ENCODE data around the gene ZNF469. TPM values are rescaled to one million over a fixed set of nuclear protein-coding genes. Genes with fewer than 3 reads are reported as not detected.

ZNF469 gene
- total RNA-seq, 1 experiment from 2014 or later = 0.09 TPM

DNA sequence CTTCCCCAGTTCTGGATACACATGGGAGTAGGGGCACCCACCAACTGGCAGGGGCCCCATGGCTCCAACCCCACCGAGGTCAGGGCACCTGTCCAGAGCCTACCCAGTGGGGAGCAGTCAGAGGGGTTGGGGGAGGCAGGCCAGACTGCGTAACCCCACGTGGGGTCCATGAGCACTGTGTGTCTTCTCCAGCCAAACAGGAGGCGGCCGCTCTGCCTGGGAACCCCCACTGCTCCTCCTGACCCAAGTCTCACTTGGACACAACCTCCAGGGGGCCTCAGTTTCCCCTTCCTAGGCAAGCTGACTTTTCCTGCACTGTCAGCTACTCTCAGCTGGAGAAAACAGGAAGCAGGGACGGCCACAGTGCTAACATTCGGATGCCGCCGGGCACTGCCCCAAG is 7.5 kb downstream of the ZNF469 start:
- TF ChIP-seq CTCF (conservative IDR thresholded peaks at IDR 0.05; ENCODE audit: low read depth, low read length) = no peak
- TF ChIP-seq EZH2 (IDR thresholded peaks at IDR 0.05; ENCODE audit: borderline replicate concordance, low read depth, low read length, poor library complexity, severe bottlenecking) = no peak
- CTCF ChIA-PET = no interaction called here
- H3K36me3 ChIP-seq (ENCODE audit: insufficient read depth, low read length, poor library complexity, severe bottlenecking) = no peaks in the 10 kb centered on the region

DNA sequence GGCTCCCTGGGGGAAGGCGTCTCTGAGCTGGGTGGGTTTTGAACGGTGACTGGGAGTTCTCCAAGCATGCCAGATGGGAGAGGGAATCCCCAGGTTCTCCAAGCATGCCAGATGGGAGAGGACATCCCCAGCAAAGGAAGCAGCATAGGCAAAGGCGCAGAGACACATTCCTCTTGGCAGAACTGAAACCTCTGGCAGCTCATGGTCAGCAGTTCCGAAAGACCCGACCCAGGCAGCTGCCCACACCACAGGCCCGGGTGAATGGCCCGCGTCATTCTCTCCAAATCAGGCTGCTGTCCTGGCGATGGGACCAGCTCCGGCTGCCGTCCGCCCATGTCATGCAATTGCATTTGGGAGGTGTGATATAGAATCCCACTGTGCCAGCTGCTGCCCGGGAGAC is 8.0 kb downstream of the ZNF469 start:
- no TSS peak for BruUV-seq (replicated peaks)
- TF ChIP-seq CTCF (conservative IDR thresholded peaks at IDR 0.05; ENCODE audit: low read depth, low read length) (no peak), EZH2 (IDR thresholded peaks at IDR 0.05; ENCODE audit: borderline replicate concordance, low read depth, low read length, poor library complexity, severe bottlenecking) (peak; percentile 30)
- Histone ChIP-seq H3K4me3 (ENCODE audit: low read depth, low read length, poor library complexity, severe bottlenecking) (no peak overlapping the region), H3K4me1 (ENCODE audit: insufficient read depth, low read length, poor library complexity, severe bottlenecking) (no peaks in the 10 kb centered on the region), H3K27me3 (replicated peaks; ENCODE audit: insufficient read depth, low read depth, low read length, poor library complexity) (peaks cover 97% of the 10 kb centered on the region), H3K36me3 (ENCODE audit: insufficient read depth, low read length, poor library complexity, severe bottlenecking) (no peaks in the 10 kb centered on the region), H3K9me3 (ENCODE audit: low read depth, low read length, poor library complexity, severe bottlenecking) (no peaks in the 10 kb centered on the region), H3K27ac (ENCODE audit: low read depth, low read length, poor library complexity, severe bottlenecking) (no peak overlapping the region)
- DNase-seq (ENCODE audit: low spot score) = no peak
- ChIA-PET CTCF (no interaction called here), POLR2A (ENCODE audit: low non-redundant PET) (no interaction called here)
- intact Hi-C loops (cut with micrococcal nuclease; ENCODE audit: unreplicated experiment) = no loop called here

More for the DNA sequence above, 7.5 kb downstream of the ZNF469 start:
- Histone ChIP-seq H3K4me1 (ENCODE audit: insufficient read depth, low read length, poor library complexity, severe bottlenecking) (no peaks in the 10 kb centered on the region), H3K27ac (ENCODE audit: low read depth, low read length, poor library complexity, severe bottlenecking) (no peak overlapping the region), H3K4me3 (ENCODE audit: low read depth, low read length, poor library complexity, severe bottlenecking) (no peak overlapping the region), H3K27me3 (replicated peaks; ENCODE audit: insufficient read depth, low read depth, low read length, poor library complexity) (peaks cover 98% of the 10 kb centered on the region), H3K9me3 (ENCODE audit: low read depth, low read length, poor library complexity, severe bottlenecking) (no peaks in the 10 kb centered on the region)
- DNase-seq (ENCODE audit: low spot score) = no peak
- BruUV-seq (replicated peaks) = no TSS peak
- POLR2A ChIA-PET (ENCODE audit: low non-redundant PET) = no interaction called here
- intact Hi-C loops (cut with micrococcal nuclease; ENCODE audit: unreplicated experiment) = no loop called here

DNA sequence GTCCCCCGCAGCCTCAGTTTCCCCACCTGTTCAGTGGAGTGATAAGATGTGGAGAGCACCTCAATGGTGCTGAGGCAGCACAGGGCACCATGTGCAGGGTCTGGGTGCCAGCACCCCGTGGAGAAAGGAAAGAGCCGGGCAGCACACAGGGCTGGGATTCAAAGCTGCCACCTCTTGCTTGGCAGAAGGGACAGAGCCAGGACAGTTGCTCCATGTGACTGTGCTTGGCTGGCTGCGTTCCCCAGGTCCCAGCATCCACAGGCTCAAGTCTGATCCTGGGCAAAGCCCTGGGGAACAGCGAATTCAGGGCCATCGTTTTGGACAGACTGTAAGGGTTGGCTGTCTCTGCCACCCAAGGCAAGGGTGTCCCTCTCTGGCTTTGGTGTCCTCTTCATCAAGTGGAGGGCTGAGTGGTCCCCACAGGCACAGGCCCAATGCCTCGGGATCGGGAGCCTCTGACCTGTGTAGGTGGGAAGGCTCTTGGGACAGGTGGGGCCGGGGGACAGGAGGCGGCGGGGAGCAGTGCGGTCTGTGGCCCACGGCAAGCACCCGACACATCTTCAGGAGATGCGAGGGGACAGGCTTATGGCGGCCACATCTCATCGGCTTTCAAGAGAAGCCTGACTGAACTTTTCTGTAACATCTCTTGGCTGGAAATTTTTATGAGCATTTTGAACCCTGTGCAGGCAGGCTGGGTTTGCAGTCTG is 8.5 kb downstream of the ZNF469 start:
- TF ChIP-seq CTCF (conservative IDR thresholded peaks at IDR 0.05; ENCODE audit: low read depth, low read length) (no peak), EZH2 (IDR thresholded peaks at IDR 0.05; ENCODE audit: borderline replicate concordance, low read depth, low read length, poor library complexity, severe bottlenecking) (peak; percentile 3)
- ChIA-PET CTCF (no interaction called here), POLR2A (ENCODE audit: low non-redundant PET) (no interaction called here)
- no peaks in the 10 kb centered on the region for H3K9me3 ChIP-seq (ENCODE audit: low read depth, low read length, poor library complexity, severe bottlenecking)
- intact Hi-C loops (cut with micrococcal nuclease; ENCODE audit: unreplicated experiment) = no loop called here
- peaks cover 97% of the 10 kb centered on the region for H3K27me3 ChIP-seq (replicated peaks; ENCODE audit: insufficient read depth, low read depth, low read length, poor library complexity)
- no peaks in the 10 kb centered on the region for H3K36me3 ChIP-seq (ENCODE audit: insufficient read depth, low read length, poor library complexity, severe bottlenecking)
- H3K4me1 ChIP-seq (ENCODE audit: insufficient read depth, low read length, poor library complexity, severe bottlenecking) = no peaks in the 10 kb centered on the region
- H3K4me3 ChIP-seq (ENCODE audit: low read depth, low read length, poor library complexity, severe bottlenecking) = no peak overlapping the region
- H3K27ac ChIP-seq (ENCODE audit: low read depth, low read length, poor library complexity, severe bottlenecking) = no peak overlapping the region
- no TSS peak for BruUV-seq (replicated peaks)
- DNase-seq (ENCODE audit: low spot score) = no peak

Data from A673 (cell line).